A673 (cell line): ENCODE measurements around the gene ZNF638. TPM values are rescaled to one million over a fixed set of nuclear protein-coding genes. Genes with fewer than 3 reads are reported as not detected.
"Not testable (repeated sequence)": the region's sequence is repeated elsewhere in the genome, so short reads cannot be mapped to it uniquely, and the experiment has no call there.

Experiments
- BruUV-seq: library from RNA; stranded (reverse); fragments of 400-500 nt; replicated peaks from 2 replicates; lab custom pipeline; 2021; lab: Mats Ljungman, UMichigan
- CTCF ChIA-PET: fragments of 300-600 bp; sonication (Branson Sonifier 250); formaldehyde crosslinking; loops from one replicate; lab custom pipeline; 2022; ENCODE audit warnings: antibody characterized with exemption; lab: Charles Lee
- POLR2A ChIA-PET: fragments of 300-600 bp; sonication (Branson Sonifier 250); formaldehyde crosslinking; loops from one replicate; lab custom pipeline; 2022; ENCODE audit warnings: antibody characterized with exemption; ENCODE audit not compliant: low non-redundant PET; lab: Charles Lee
- DNase-seq: peaks from one replicate; pipeline ENCODE4 v3.0.0-alpha.2; 2015; ENCODE audit warnings: low spot score
- H3K27ac ChIP-seq: fragments of 200-600 bp; sonication (generic); 2 replicates; pipeline ENCODE4 v1.5.1; 2016; ENCODE audit warnings: mixed run types, low read depth, mild to moderate bottlenecking, mixed read lengths, antibody characterized with exemption, low read length; ENCODE audit not compliant: poor library complexity, severe bottlenecking
- H3K27me3 ChIP-seq: fragments of 200-600 bp; sonication (generic); replicated peaks from 2 replicates; pipeline ENCODE4 v1.6.1; 2017; ENCODE audit warnings: mixed run types, low read depth, mild to moderate bottlenecking, mixed read lengths, antibody characterized with exemption, low read length; ENCODE audit not compliant: insufficient read depth, poor library complexity
- H3K36me3 ChIP-seq: fragments of 200-600 bp; sonication (generic); 2 replicates; pipeline ENCODE4 v1.6.1; 2016; ENCODE audit warnings: mixed run types, mild to moderate bottlenecking, mixed read lengths, antibody characterized with exemption, low read length; ENCODE audit not compliant: insufficient read depth, poor library complexity, severe bottlenecking
- H3K4me1 ChIP-seq: fragments of 200-600 bp; sonication (generic); 2 replicates; pipeline ENCODE4 v1.6.1; 2017; ENCODE audit warnings: mixed run types, mild to moderate bottlenecking, mixed read lengths, antibody characterized with exemption, low read length; ENCODE audit not compliant: insufficient read depth, poor library complexity, severe bottlenecking
- H3K4me3 ChIP-seq: fragments of 200-600 bp; sonication (generic); 2 replicates; pipeline ENCODE4 v1.5.1; 2016; ENCODE audit warnings: low read depth, mixed run types, mild to moderate bottlenecking, mixed read lengths, low read length; ENCODE audit not compliant: poor library complexity, severe bottlenecking
- H3K9me3 ChIP-seq: fragments of 200-600 bp; sonication (generic); 2 replicates; pipeline ENCODE4 v1.6.1; 2016; ENCODE audit warnings: mixed run types, low read depth, mild to moderate bottlenecking, mixed read lengths, antibody characterized with exemption, low read length; ENCODE audit not compliant: poor library complexity, severe bottlenecking
- CTCF ChIP-seq: fragments of 300-800, 200-600 bp; sonication (generic); conservative IDR thresholded peaks from 2 replicates; pipeline ENCODE4 v1.5.1; 2017; ENCODE audit warnings: low read depth, mild to moderate bottlenecking, antibody characterized with exemption, low read length, moderate library complexity, mixed read lengths
- EZH2 ChIP-seq: fragments of 200-600 bp; sonication (generic); IDR thresholded peaks from 2 replicates; pipeline ENCODE4 v1.6.1; 2017; ENCODE audit warnings: borderline replicate concordance, low read depth, mild to moderate bottlenecking, mixed read lengths, antibody characterized with exemption, low read length; ENCODE audit not compliant: poor library complexity, severe bottlenecking
- intact Hi-C: fragments of 100-400 bp; cut with micrococcal nuclease; formaldehyde crosslinking; loops from one replicate; pipeline ENCODE4 v1.10.0; 2022; ENCODE audit not compliant: unreplicated experiment
- total RNA-seq: library from RNA; stranded (reverse); gene quantifications from 2 replicates; pipeline ENCODE4 v1.2.3, GENCODE V29; 2021

ZNF638 gene
- total RNA-seq, 1 experiment from 2014 or later = 126 TPM

- ChIA-PET POLR2A (no interaction called here), CTCF (no interaction called here)
- DNase-seq = no peak
- H3K4me3 ChIP-seq = no peak overlapping the region
- no peaks in the 10 kb centered on the region for H3K9me3 ChIP-seq
- TSS peak; percentile 38 for BruUV-seq
- peaks cover 24% of the 10 kb centered on the region for H3K4me1 ChIP-seq
- no peak overlapping the region for H3K27ac ChIP-seq
- no peaks in the 10 kb centered on the region for H3K27me3 ChIP-seq
- peaks cover 70% of the 10 kb centered on the region for H3K36me3 ChIP-seq
- no peak for TF ChIP-seq EZH2
- TF ChIP-seq CTCF = no peak
- intact Hi-C loops = no loop called here
Observed at GRCh38 chr2:71426721-71427120, 95.1 kb downstream of the ZNF638 start.

- Histone ChIP-seq H3K27ac (no peak overlapping the region), H3K4me3 (no peak overlapping the region), H3K27me3 (no peaks in the 10 kb centered on the region), H3K9me3 (no peaks in the 10 kb centered on the region), H3K36me3 (peaks cover 79% of the 10 kb centered on the region), H3K4me1 (peaks cover 8% of the 10 kb centered on the region)
- ChIA-PET POLR2A (no interaction called here), CTCF (interaction anchor here (1.0 kb wide), 1 partner anchor 32 kb away, joined by 3 read pairs; no protein-coding TSS in a partner anchor)
- TF ChIP-seq EZH2 (no peak), CTCF (no peak)
- BruUV-seq = no TSS peak
- DNase-seq = no peak
- intact Hi-C loops = no loop called here
Observed at GRCh38 chr2:71428472-71429383, 97.1 kb downstream of the ZNF638 start.

- intact Hi-C loops, DNase-seq, H3K9me3 ChIP-seq: not testable (repeated sequence)
Observed at GRCh38 chr2:71445142-71445541, 113.6 kb downstream of the ZNF638 start.

GRCh38 chr2:71446505-71446904 is 114.9 kb downstream of the ZNF638 start:
- Histone ChIP-seq H3K36me3 (no peaks in the 10 kb centered on the region), H3K4me3 (no peak overlapping the region), H3K27me3 (peaks cover 4% of the 10 kb centered on the region), H3K4me1 (no peaks in the 10 kb centered on the region), H3K9me3 (no peaks in the 10 kb centered on the region), H3K27ac (no peak overlapping the region)
- DNase-seq = no peak
- ChIA-PET POLR2A (no interaction called here), CTCF (no interaction called here)
- BruUV-seq = no TSS peak
- intact Hi-C loops = no loop called here
- no peak for TF ChIP-seq EZH2
- no peak for TF ChIP-seq CTCF

More at GRCh38 chr2:71445142-71445541, 113.6 kb downstream of the ZNF638 start:
- H3K36me3 ChIP-seq, H3K4me1 ChIP-seq, BruUV-seq, H3K4me3 ChIP-seq, CTCF ChIA-PET, POLR2A ChIA-PET, H3K27me3 ChIP-seq, H3K27ac ChIP-seq: not testable (repeated sequence)
